ENCODE results near the gene SSTR3. TPM values are rescaled to one million over a fixed set of nuclear protein-coding genes. Genes with fewer than 3 reads are reported as not detected.

Gene SSTR3
- total RNA-seq, 1 donor from 2014 or later, result 1.7 TPM

- no peak for DNase-seq (ENCODE audit: low spot score)
Measured at GRCh38 chr22:37182101-37182948, 30.0 kb downstream of the SSTR3 start.

- DNase-seq (ENCODE audit: low spot score), result no peak
Measured at GRCh38 chr22:37181681-37182080, 30.6 kb downstream of the SSTR3 start.

GRCh38 chr22:37180531-37181231 lies 31.6 kb downstream of the SSTR3 start:
- no peak for DNase-seq (ENCODE audit: low spot score)

- DNase-seq (ENCODE audit: low spot score), result no peak
Measured at GRCh38 chr22:37179622-37180420, 32.5 kb downstream of the SSTR3 start.

GRCh38 chr22:37179126-37179470 lies 33.2 kb downstream of the SSTR3 start:
- DNase-seq (ENCODE audit: low spot score), result no peak

GRCh38 chr22:37178350-37179125 lies 33.7 kb downstream of the SSTR3 start:
- peak; percentile 78 for DNase-seq (ENCODE audit: low spot score)

GRCh38 chr22:37177755-37178154 lies 34.5 kb downstream of the SSTR3 start:
- no peak for DNase-seq (ENCODE audit: low spot score)

GRCh38 chr22:37177221-37177620 lies 35.1 kb downstream of the SSTR3 start:
- no peak for DNase-seq (ENCODE audit: low spot score)

GRCh38 chr22:37176464-37177061 lies 35.7 kb downstream of the SSTR3 start:
- DNase-seq (ENCODE audit: low spot score), result peak; percentile 95

GRCh38 chr22:37175414-37176281 lies 36.6 kb downstream of the SSTR3 start:
- peak; percentile 31 for DNase-seq (ENCODE audit: low spot score)

GRCh38 chr22:37174964-37175363 lies 37.3 kb downstream of the SSTR3 start:
- no peak for DNase-seq (ENCODE audit: low spot score)

- peak; percentile 57 for DNase-seq (ENCODE audit: low spot score)
Measured at GRCh38 chr22:37173709-37174108, 38.6 kb downstream of the SSTR3 start.

- DNase-seq (ENCODE audit: low spot score), result no peak
Measured at GRCh38 chr22:37172266-37173245, 39.7 kb downstream of the SSTR3 start.

GRCh38 chr22:37171662-37172061 lies 40.6 kb downstream of the SSTR3 start:
- DNase-seq (ENCODE audit: low spot score), result no peak

GRCh38 chr22:37170689-37171405 lies 41.4 kb downstream of the SSTR3 start:
- peak; percentile 76 for DNase-seq (ENCODE audit: low spot score)

GRCh38 chr22:37169947-37170688 lies 42.2 kb downstream of the SSTR3 start:
- no peak for DNase-seq (ENCODE audit: low spot score)

GRCh38 chr22:37169406-37169805 lies 42.9 kb downstream of the SSTR3 start:
- DNase-seq (ENCODE audit: low spot score), result no peak

Measured in umbilical cord (tissue), 2 donors.